Ectodermal cell (in vitro differentiated cells): ENCODE results near the gene CEP72.

ENCODE experiments used
- H3K27ac ChIP-seq: 2 replicates; pipeline ENCODE4 v1.7.0; 2013; ENCODE audit warnings: mild to moderate bottlenecking, low read depth, low read length; ENCODE audit not compliant: insufficient read depth, poor library complexity, severe bottlenecking
- H3K27me3 ChIP-seq: 2 replicates; pipeline ENCODE4 v1.7.0; 2013; ENCODE audit warnings: mild to moderate bottlenecking, low read length; ENCODE audit not compliant: insufficient read depth, control insufficient read depth, poor library complexity, severe bottlenecking
- H3K36me3 ChIP-seq: one replicate; pipeline ENCODE4 v1.7.0; 2013; ENCODE audit warnings: low read length; ENCODE audit not compliant: control insufficient read depth, insufficient read depth
- H3K4me1 ChIP-seq: one replicate; pipeline ENCODE4 v1.7.0; 2013; ENCODE audit warnings: low read length; ENCODE audit not compliant: control insufficient read depth, insufficient read depth
- H3K4me3 ChIP-seq: 2 replicates; pipeline ENCODE4 v1.7.0; 2013; ENCODE audit warnings: low read depth, low read length, control low read depth; ENCODE audit not compliant: insufficient read depth
- H3K9me3 ChIP-seq: 2 replicates; pipeline ENCODE4 v1.7.0; 2013; ENCODE audit warnings: mild to moderate bottlenecking, low read length, moderate library complexity; ENCODE audit not compliant: control insufficient read depth
- WGBS, 2 experiments: methylation state at CpG; one replicate each; pipeline ENCODE4 v1.1.7; 2013; ENCODE audit warnings: missing lambda C conversion rate in 2 of 2; 5-methylcytosine and 5-hydroxymethylcytosine counted together

Gene CEP72

GRCh38 chr5:664343-664993 lies 52.3 kb downstream of the CEP72 start:
- no peak overlapping the region for H3K4me3 ChIP-seq
- H3K27ac ChIP-seq: no peak overlapping the region
- H3K36me3 ChIP-seq: peaks cover 20% of the 10 kb centered on the region
- no peaks in the 10 kb centered on the region for H3K4me1 ChIP-seq
- 94 to 95% methylated on average over 24 of the region's 24 CpGs for WGBS, 2 experiments
- no peaks in the 10 kb centered on the region for H3K27me3 ChIP-seq
- no peaks in the 10 kb centered on the region for H3K9me3 ChIP-seq

GRCh38 chr5:664994-665360 lies 52.8 kb downstream of the CEP72 start:
- Histone ChIP-seq H3K27ac (no peak overlapping the region), H3K27me3 (no peaks in the 10 kb centered on the region), H3K36me3 (peaks cover 20% of the 10 kb centered on the region), H3K4me3 (no peak overlapping the region), H3K4me1 (no peaks in the 10 kb centered on the region), H3K9me3 (no peaks in the 10 kb centered on the region)
- WGBS, 2 experiments: 96% methylated on average over 20 of the region's 20 CpGs

GRCh38 chr5:665541-665955 lies 53.4 kb downstream of the CEP72 start:
- H3K4me1 ChIP-seq: no peaks in the 10 kb centered on the region
- WGBS, 2 experiments: 86 to 90% methylated on average over 5 to 7 of the region's 8 CpGs
- H3K36me3 ChIP-seq: peaks cover 16% of the 10 kb centered on the region

GRCh38 chr5:665956-666711 lies 54.0 kb downstream of the CEP72 start:
- peaks cover 13% of the 10 kb centered on the region for H3K36me3 ChIP-seq
- no peak overlapping the region for H3K27ac ChIP-seq
- H3K4me3 ChIP-seq: no peak overlapping the region
- 96% methylated on average over 40 of the region's 40 CpGs for WGBS, 2 experiments
- H3K9me3 ChIP-seq: no peaks in the 10 kb centered on the region
- no peaks in the 10 kb centered on the region for H3K4me1 ChIP-seq
- no peaks in the 10 kb centered on the region for H3K27me3 ChIP-seq

More at GRCh38 chr5:665541-665955, 53.4 kb downstream of the CEP72 start:
- Histone ChIP-seq H3K9me3 (no peaks in the 10 kb centered on the region), H3K27me3 (no peaks in the 10 kb centered on the region), H3K27ac (no peak overlapping the region), H3K4me3 (no peak overlapping the region)

- H3K36me3 ChIP-seq: peaks cover 10% of the 10 kb centered on the region
- peaks cover 1% of the 10 kb centered on the region for H3K4me1 ChIP-seq
- no peaks in the 10 kb centered on the region for H3K27me3 ChIP-seq
- 94 to 97% methylated on average over 13 of the region's 13 CpGs for WGBS, 2 experiments
- no peaks in the 10 kb centered on the region for H3K9me3 ChIP-seq
- no peak overlapping the region for H3K4me3 ChIP-seq
- no peak overlapping the region for H3K27ac ChIP-seq
Measured at GRCh38 chr5:666816-667498, 54.8 kb downstream of the CEP72 start.

- Histone ChIP-seq H3K27me3 (peaks cover 11% of the 10 kb centered on the region), H3K27ac (no peak overlapping the region), H3K4me1 (peaks cover 16% of the 10 kb centered on the region), H3K4me3 (no peak overlapping the region), H3K9me3 (no peaks in the 10 kb centered on the region), H3K36me3 (peaks cover 10% of the 10 kb centered on the region)
- 92 to 93% methylated on average over 44 of the region's 44 CpGs for WGBS, 2 experiments
Measured at GRCh38 chr5:668283-668995, 56.3 kb downstream of the CEP72 start.

GRCh38 chr5:669111-669841 lies 57.1 kb downstream of the CEP72 start:
- Histone ChIP-seq H3K4me1 (peaks cover 20% of the 10 kb centered on the region), H3K9me3 (no peaks in the 10 kb centered on the region), H3K36me3 (peaks cover 10% of the 10 kb centered on the region), H3K4me3 (no peak overlapping the region), H3K27me3 (peaks cover 11% of the 10 kb centered on the region), H3K27ac (no peak overlapping the region)
- 62% methylated on average over 40 of the region's 40 CpGs for WGBS, 2 experiments

- H3K9me3 ChIP-seq: no peaks in the 10 kb centered on the region
- H3K27me3 ChIP-seq: peaks cover 11% of the 10 kb centered on the region
- peaks cover 10% of the 10 kb centered on the region for H3K36me3 ChIP-seq
- H3K4me3 ChIP-seq: no peak overlapping the region
- no peak overlapping the region for H3K27ac ChIP-seq
- WGBS, 2 experiments: 83 to 85% methylated on average over 22 of the region's 22 CpGs
- peaks cover 20% of the 10 kb centered on the region for H3K4me1 ChIP-seq
Measured at GRCh38 chr5:669842-670395, 57.8 kb downstream of the CEP72 start.

- Histone ChIP-seq H3K27ac (no peak overlapping the region), H3K4me3 (no peak overlapping the region), H3K36me3 (peaks cover 6% of the 10 kb centered on the region), H3K27me3 (peaks cover 11% of the 10 kb centered on the region), H3K9me3 (no peaks in the 10 kb centered on the region), H3K4me1 (peaks cover 20% of the 10 kb centered on the region)
- WGBS, 2 experiments: 80 to 82% methylated on average over 33 of the region's 33 CpGs
Measured at GRCh38 chr5:670396-671270, 58.5 kb downstream of the CEP72 start.
